ENCODE data around the gene HOXB2.

DNA sequence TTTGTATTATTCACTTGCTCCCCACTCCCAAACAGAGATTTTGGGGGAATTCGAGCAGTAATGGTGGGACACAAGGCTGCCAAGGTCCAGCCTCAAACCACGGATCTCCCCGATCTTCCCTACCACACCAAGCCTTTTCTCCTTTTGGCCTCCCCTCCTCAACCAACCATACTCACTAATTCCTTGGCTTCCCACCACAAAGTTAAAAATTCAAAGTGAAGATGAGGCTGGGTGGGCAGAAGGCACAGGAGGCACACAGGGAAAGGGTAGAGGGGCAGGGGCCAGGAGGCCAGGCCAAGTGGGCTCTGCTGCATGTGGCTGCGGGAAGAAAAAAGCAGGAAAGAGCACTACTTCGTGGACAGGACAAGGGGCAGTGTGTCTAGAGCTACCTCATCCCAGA is 18.0 kb upstream of the HOXB2 start:
- TF ChIP-seq, protein P1, sequence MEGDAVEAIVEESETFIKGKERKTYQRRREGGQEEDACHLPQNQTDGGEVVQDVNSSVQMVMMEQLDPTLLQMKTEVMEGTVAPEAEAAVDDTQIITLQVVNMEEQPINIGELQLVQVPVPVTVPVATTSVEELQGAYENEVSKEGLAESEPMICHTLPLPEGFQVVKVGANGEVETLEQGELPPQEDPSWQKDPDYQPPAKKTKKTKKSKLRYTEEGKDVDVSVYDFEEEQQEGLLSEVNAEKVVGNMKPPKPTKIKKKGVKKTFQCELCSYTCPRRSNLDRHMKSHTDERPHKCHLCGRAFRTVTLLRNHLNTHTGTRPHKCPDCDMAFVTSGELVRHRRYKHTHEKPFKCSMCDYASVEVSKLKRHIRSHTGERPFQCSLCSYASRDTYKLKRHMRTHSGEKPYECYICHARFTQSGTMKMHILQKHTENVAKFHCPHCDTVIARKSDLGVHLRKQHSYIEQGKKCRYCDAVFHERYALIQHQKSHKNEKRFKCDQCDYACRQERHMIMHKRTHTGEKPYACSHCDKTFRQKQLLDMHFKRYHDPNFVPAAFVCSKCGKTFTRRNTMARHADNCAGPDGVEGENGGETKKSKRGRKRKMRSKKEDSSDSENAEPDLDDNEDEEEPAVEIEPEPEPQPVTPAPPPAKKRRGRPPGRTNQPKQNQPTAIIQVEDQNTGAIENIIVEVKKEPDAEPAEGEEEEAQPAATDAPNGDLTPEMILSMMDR (conservative IDR thresholded peaks at IDR 0.05 in 1 of 2, IDR thresholded peaks at IDR 0.05 in 1 of 2; ENCODE audit: low read depth in 1 of 2, low read length in 2 of 2): no peak
- TF ChIP-seq EZH2 (IDR thresholded peaks at IDR 0.05; ENCODE audit: low read length, missing control alignments): no peak
